Measurements from ENCODE around the gene HES6.

DNA sequence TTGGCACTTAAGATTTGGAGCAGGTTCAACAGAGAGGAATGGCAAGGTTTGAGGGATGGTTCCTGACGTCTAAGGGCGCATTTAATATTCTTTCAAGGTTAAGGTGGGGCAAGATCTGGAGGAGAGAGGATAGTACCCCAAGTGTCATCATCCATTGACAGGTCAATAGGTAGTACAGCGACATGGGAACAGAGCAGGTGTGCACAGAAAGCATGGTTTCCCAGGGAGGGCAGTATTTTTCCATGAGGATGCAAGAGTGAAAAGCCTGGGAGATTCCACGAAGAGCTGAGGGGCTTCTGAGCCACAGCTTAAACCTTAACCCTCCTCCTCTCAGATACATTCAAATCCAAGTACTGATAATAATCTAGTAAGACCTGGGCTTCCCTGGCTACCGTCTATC is 9.1 kb downstream of the HES6 start:
- no peak for TF ChIP-seq POLR2AphosphoS5 (IDR thresholded peaks at IDR 0.05; ENCODE audit: low read depth, low read length)
- TF ChIP-seq, protein P1, sequence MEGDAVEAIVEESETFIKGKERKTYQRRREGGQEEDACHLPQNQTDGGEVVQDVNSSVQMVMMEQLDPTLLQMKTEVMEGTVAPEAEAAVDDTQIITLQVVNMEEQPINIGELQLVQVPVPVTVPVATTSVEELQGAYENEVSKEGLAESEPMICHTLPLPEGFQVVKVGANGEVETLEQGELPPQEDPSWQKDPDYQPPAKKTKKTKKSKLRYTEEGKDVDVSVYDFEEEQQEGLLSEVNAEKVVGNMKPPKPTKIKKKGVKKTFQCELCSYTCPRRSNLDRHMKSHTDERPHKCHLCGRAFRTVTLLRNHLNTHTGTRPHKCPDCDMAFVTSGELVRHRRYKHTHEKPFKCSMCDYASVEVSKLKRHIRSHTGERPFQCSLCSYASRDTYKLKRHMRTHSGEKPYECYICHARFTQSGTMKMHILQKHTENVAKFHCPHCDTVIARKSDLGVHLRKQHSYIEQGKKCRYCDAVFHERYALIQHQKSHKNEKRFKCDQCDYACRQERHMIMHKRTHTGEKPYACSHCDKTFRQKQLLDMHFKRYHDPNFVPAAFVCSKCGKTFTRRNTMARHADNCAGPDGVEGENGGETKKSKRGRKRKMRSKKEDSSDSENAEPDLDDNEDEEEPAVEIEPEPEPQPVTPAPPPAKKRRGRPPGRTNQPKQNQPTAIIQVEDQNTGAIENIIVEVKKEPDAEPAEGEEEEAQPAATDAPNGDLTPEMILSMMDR (IDR thresholded peaks at IDR 0.05; ENCODE audit: control extremely low read depth in 1 of 3, insufficient read depth in 1 of 3, low read depth in 1 of 3, low read length in 3 of 3) = no peak
- TF ChIP-seq RFX5 (IDR thresholded peaks at IDR 0.05; ENCODE audit: borderline replicate concordance, low read depth, low read length) = no peak
- TF ChIP-seq TAF1 (IDR thresholded peaks at IDR 0.05; ENCODE audit: low read depth, low read length) = no peak
- TF ChIP-seq, protein P2, sequence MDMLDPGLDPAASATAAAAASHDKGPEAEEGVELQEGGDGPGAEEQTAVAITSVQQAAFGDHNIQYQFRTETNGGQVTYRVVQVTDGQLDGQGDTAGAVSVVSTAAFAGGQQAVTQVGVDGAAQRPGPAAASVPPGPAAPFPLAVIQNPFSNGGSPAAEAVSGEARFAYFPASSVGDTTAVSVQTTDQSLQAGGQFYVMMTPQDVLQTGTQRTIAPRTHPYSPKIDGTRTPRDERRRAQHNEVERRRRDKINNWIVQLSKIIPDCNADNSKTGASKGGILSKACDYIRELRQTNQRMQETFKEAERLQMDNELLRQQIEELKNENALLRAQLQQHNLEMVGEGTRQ (IDR thresholded peaks at IDR 0.05; ENCODE audit: low read length) = no peak
